GM12873 (cell line): ENCODE data around the gene CAMK2B.

Source experiments
- CTCF ChIP-seq: IDR thresholded peaks from 2 replicates; pipeline ENCODE4 v1.5.1; 2012; ENCODE audit warnings: low read depth, mild to moderate bottlenecking, moderate library complexity, low read length, control low read depth; ENCODE audit not compliant: insufficient read depth; ENCODE audit errors: missing control alignments

Gene CAMK2B

DNA sequence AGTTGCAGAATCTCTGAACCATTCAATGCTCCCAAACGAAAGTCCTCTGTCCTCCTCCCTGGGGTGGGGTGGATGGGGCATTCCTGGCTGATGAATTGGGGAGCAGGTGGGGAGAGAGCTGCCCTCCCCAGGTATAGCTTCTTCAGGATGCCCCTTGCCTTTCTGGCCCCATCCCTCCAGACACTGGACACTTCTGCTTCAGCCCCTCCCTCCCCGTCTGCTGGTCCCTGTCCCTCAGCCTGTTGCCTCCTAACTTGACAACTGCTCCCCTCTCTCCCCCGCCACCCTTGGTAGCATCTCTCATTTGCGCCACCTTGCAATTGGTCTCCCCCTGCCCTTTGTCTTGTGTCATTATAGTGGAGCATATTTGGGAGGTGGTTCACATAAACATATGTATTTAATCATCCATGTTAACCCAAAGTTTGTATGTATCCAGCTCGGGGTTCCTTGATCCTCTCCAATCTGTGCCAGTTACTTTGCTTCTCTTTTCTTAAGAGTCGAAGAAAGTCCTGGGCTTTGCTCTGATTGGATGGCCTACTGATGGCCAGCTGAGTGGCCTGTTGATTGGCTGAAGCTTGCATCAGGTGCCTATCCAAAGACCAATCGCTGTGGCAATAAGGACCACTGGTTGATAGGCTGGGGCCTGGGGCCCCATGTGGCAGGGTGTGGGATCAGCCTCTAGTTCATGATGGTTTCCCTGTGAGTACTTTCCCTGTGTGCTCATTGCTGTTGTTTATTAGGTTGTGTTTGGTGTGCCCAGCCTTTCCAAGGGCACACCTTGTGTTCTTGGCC, 132.2 kb downstream of the CAMK2B start:
- TF ChIP-seq CTCF, result no peak

DNA sequence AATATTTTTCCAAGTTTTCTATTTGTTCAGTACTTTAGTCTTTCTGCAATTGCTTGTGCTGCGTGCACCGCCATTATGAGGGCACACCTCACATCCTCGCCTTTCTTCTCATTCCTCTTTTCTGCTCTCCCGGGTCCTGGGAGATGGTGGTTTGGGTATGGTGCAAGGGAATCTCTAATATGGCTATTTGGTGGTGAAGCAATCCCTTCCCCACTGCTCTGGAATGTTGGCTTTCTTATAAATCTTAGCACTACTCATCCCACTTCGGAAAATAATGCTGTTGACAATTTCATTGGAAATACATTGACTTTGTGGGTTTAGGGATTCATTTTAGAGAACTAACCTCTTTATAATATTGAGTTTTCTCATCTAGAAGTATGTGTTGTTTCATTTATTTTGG, 134.2 kb downstream of the CAMK2B start:
- TF ChIP-seq CTCF, result no peak

DNA sequence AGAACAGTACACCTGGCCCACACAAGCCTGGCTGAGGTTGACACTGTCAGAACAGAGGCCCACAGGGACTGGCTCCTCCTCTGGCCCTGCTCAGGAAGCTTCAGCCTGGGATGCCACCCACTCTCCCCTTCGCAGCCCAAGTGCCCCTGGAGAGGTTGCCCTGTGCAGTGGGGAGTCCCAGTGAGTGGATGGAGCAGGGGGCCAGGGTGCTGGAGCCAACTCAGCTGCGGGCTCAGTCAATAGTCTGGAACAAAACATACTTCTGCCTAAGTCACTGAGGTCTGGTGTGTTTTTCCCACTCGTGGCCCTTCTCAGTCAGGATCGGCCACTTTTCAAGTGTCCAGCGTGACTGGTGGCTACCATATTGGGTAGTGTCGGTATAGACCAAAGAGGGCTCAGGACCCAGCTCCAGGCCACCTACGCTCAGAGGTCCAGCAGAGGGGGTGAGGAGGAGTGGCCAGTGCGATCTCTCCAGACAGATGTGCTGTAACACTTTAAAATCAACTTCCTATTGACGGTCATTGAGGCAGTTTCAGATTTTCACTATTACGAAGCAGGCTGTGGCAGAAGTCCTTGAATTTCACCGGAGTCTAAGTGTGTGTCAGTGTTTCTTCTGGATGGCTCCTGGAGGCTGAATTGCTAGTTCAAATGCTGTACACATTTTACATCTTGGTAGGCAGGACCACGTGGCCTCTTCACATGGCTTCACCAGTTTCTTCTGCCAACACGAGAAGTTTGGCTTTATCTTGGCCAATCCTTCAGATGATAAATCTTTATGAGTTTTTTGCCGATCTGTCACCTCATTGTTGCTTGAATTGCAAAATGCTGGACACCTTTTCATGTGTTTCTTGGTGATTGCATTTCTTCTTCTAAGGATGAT, 135.2 kb downstream of the CAMK2B start:
- no peak for TF ChIP-seq CTCF

- TF ChIP-seq CTCF, result no peak
Observed at GRCh38 chr7:44189286-44189992, 136.0 kb downstream of the CAMK2B start, which contains the start of gene GCK. Gene GCK, minus strand, starts transcription at chr7:44189439. Its CDS starts 486 bp downstream, at chr7:44188953.

GRCh38 chr7:44188480-44189225, 136.7 kb downstream of the CAMK2B start:
- no peak for TF ChIP-seq CTCF

GRCh38 chr7:44187636-44188416, 137.6 kb downstream of the CAMK2B start:
- TF ChIP-seq CTCF, result no peak
